HCT116 (cell line): ENCODE data around the gene POU2AF2. TPM values are rescaled to one million over a fixed set of nuclear protein-coding genes. Genes with fewer than 3 reads are reported as not detected.

Experiments used
- ATAC-seq: fragments of 200-7000 bp; cut with Tn5 transposase; 2 replicates; pipeline ENCODE4 v1.9.1; 2020; ENCODE audit warnings: mild to moderate bottlenecking, moderate library complexity
- BruUV-seq: library from RNA; stranded (reverse); fragments of 400-500 nt; replicated peaks from 2 replicates; lab custom pipeline; 2021; lab: Mats Ljungman, UMichigan
- CTCF ChIA-PET: fragments of 300-600 bp; sonication (Branson Sonifier 250); formaldehyde crosslinking; loops from one replicate; lab custom pipeline; 2021; ENCODE audit warnings: antibody characterized with exemption; lab: Charles Lee
- POLR2A ChIA-PET: fragments of 300-600, 350-600 bp; sonication (Branson Sonifier 250); formaldehyde crosslinking; loops from one replicate; lab custom pipeline; 2021; ENCODE audit warnings: antibody characterized with exemption; lab: Charles Lee
- RAD21 ChIA-PET, 2 experiments: fragments of 300-600 bp; sonication (Branson Sonifier 250); formaldehyde crosslinking; loops; one replicate each; lab custom pipeline; 2023; ENCODE audit warnings: low total read pairs in 2 of 2; ENCODE audit not compliant: uncharacterized antibody in 2 of 2, unreplicated experiment in 2 of 2, low non-redundant PET in 1 of 2; lab: Charles Lee
- DNase-seq: peaks from one replicate; pipeline ENCODE4 v3.0.0-alpha.2; 2010; ENCODE audit warnings: low read depth, low spot score
- H2AFZ ChIP-seq: fragments of 200-600 bp; shearing (Covaris generic), sonication (generic); 2 replicates; pipeline ENCODE4 v1.6.1; 2017; ENCODE audit warnings: low read depth, mixed run types, mixed read lengths, antibody characterized with exemption, low read length; ENCODE audit not compliant: poor library complexity, severe bottlenecking
- H3K27ac ChIP-seq: 2 replicates; pipeline ENCODE4 v1.5.1; 2012; ENCODE audit warnings: low read depth, low read length
- H3K27me3 ChIP-seq: fragments of 200-600 bp; sonication (generic); 2 replicates; pipeline ENCODE4 v1.6.1; 2016; ENCODE audit warnings: mixed run types, low read length, mixed read lengths; ENCODE audit not compliant: insufficient read depth
- H3K36me3 ChIP-seq, 2 experiments: fragments of 200-500 bp in 1 of 2; fragments of 200-600 bp in 1 of 2; sonication (Bioruptor generic) in 1 of 2; sonication (generic) in 1 of 2; 2 replicates each; pipeline versions ENCODE4 v1.5.1 to v1.6.1; 2014 to 2016; ENCODE audit warnings: low read length in 2 of 2, inconsistent platforms in 1 of 2, mixed read lengths in 1 of 2, mixed run types in 1 of 2; ENCODE audit not compliant: insufficient read depth in 2 of 2, control insufficient read depth in 1 of 2
- H3K4me1 ChIP-seq, 2 experiments: fragments of 200-600 bp in 1 of 2; sonication (generic) in 1 of 2; 2 replicates each; pipeline versions ENCODE4 v1.5.1 to v1.6.1; 2012 to 2017; ENCODE audit warnings: low read length in 2 of 2, inconsistent platforms in 1 of 2, mild to moderate bottlenecking in 1 of 2, mixed read lengths in 1 of 2, mixed run types in 1 of 2, moderate library complexity in 1 of 2; ENCODE audit not compliant: insufficient read depth in 2 of 2, control insufficient read depth in 1 of 2
- H3K4me2 ChIP-seq: fragments of 200-600 bp; sonication (generic); 2 replicates; pipeline ENCODE4 v1.6.1; 2017; ENCODE audit warnings: mixed run types, low read length, mixed read lengths
- H3K4me3 ChIP-seq, 2 experiments: fragments of 200-600 bp in 1 of 2; sonication (generic) in 1 of 2; replicated peaks in 1 of 2; 2 replicates each; pipeline ENCODE4 v1.5.1; 2011 to 2016; ENCODE audit warnings: low read length in 2 of 2, control low read depth in 1 of 2, low read depth in 1 of 2, mild to moderate bottlenecking in 1 of 2, mixed read lengths in 1 of 2, mixed run types in 1 of 2
- H3K79me2 ChIP-seq: fragments of 200-600 bp; sonication (generic); 2 replicates; pipeline ENCODE4 v1.6.1; 2017; ENCODE audit warnings: mild to moderate bottlenecking, mixed run types, low read length, moderate library complexity, mixed read lengths; ENCODE audit not compliant: insufficient read depth
- H3K9ac ChIP-seq: fragments of 200-600 bp; sonication (generic); 2 replicates; pipeline ENCODE4 v1.6.1; 2016; ENCODE audit warnings: low read length, mixed read lengths
- H3K9me2 ChIP-seq: fragments of 200-600 bp; sonication (generic), shearing (Covaris generic); 2 replicates; pipeline ENCODE4 v1.6.1; 2017; ENCODE audit warnings: mixed run types, mild to moderate bottlenecking, moderate library complexity; ENCODE audit not compliant: insufficient read depth
- H3K9me3 ChIP-seq, 2 experiments: fragments of 200-500 bp in 1 of 2; fragments of 200-600 bp in 1 of 2; sonication (Bioruptor generic) in 1 of 2; sonication (generic) in 1 of 2; 2 replicates each; pipeline ENCODE4 v1.6.1; 2014 to 2017; ENCODE audit warnings: low read length in 2 of 2, mixed read lengths in 2 of 2, inconsistent platforms in 1 of 2, low read depth in 1 of 2, mild to moderate bottlenecking in 1 of 2, mixed run types in 1 of 2, moderate library complexity in 1 of 2; ENCODE audit not compliant: control insufficient read depth in 1 of 2, insufficient read depth in 1 of 2
- H4K20me1 ChIP-seq: fragments of 200-600 bp; sonication (generic), shearing (Covaris generic); 2 replicates; pipeline ENCODE4 v1.6.1; 2017; ENCODE audit warnings: mixed run types, mild to moderate bottlenecking, moderate library complexity; ENCODE audit not compliant: insufficient read depth
- CEBPB ChIP-seq: IDR thresholded peaks from 2 replicates; pipeline ENCODE4 v1.6.1; 2012; ENCODE audit warnings: low read depth
- EGR1 ChIP-seq: IDR thresholded peaks from 2 replicates; pipeline ENCODE4 v1.6.1; 2012; ENCODE audit warnings: low read depth
- EZH2 ChIP-seq: fragments of 200-600 bp; sonication (generic); IDR thresholded peaks from 2 replicates; pipeline ENCODE4 v1.6.1; 2017; ENCODE audit warnings: antibody characterized with exemption, mixed run types
- ZBTB33 ChIP-seq: IDR thresholded peaks from 2 replicates; pipeline ENCODE4 v1.6.1; 2011; ENCODE audit warnings: mild to moderate bottlenecking, low read length, moderate library complexity; ENCODE audit not compliant: insufficient replicate concordance; ENCODE audit errors: extremely low read depth
- intact Hi-C: fragments of 100-400 bp; cut with micrococcal nuclease; formaldehyde crosslinking; loops from 2 replicates; pipeline ENCODE4 v1.10.0; 2022
- total RNA-seq: library from RNA; stranded (reverse); gene quantifications from one replicate; pipeline ENCODE4 v1.2.1, GENCODE V29; 2021; ENCODE audit not compliant: unreplicated experiment
- TF ChIP-seq, protein P1 (sequence below), 3 experiments: fragments of 200-600 bp in 1 of 3; sonication (generic) in 1 of 3; IDR thresholded peaks in 2 of 3; conservative IDR thresholded peaks in 1 of 3; 2 replicates each; pipeline ENCODE4 v1.5.1; 2012 to 2017; ENCODE audit warnings: low read depth in 2 of 3, low read length in 2 of 3, antibody characterized with exemption in 1 of 3, borderline replicate concordance in 1 of 3, control low read depth in 1 of 3, mild to moderate bottlenecking in 1 of 3, mixed read lengths in 1 of 3, mixed run types in 1 of 3, moderate library complexity in 1 of 3; ENCODE audit not compliant: insufficient read depth in 1 of 3

Gene POU2AF2
- total RNA-seq, 1 experiment from 2014 or later: not detected

DNA sequence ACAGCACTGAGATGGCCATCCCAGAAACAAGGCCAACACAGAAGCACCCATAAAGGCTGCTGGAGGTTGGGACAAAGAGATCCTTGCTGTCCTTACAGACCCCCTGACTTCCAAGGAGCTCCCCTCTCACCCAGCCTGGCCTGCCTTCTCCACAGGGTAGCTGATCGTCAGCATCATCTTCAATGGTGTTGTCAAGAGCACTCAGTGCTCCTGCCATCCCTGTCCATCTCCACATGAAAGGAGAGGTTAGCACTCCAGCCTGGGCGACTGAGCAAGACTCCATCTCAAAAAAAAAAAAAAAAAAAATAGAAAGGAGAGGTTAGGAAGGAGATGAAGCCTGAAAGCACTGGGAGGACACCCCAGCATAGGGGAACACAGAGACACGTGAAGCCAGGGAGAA lies 50.7 kb downstream of the POU2AF2 start (continued):
- no peak for TF ChIP-seq ZBTB33
- no peak for TF ChIP-seq CEBPB
- no peak for TF ChIP-seq EGR1
- TF ChIP-seq, protein P1, sequence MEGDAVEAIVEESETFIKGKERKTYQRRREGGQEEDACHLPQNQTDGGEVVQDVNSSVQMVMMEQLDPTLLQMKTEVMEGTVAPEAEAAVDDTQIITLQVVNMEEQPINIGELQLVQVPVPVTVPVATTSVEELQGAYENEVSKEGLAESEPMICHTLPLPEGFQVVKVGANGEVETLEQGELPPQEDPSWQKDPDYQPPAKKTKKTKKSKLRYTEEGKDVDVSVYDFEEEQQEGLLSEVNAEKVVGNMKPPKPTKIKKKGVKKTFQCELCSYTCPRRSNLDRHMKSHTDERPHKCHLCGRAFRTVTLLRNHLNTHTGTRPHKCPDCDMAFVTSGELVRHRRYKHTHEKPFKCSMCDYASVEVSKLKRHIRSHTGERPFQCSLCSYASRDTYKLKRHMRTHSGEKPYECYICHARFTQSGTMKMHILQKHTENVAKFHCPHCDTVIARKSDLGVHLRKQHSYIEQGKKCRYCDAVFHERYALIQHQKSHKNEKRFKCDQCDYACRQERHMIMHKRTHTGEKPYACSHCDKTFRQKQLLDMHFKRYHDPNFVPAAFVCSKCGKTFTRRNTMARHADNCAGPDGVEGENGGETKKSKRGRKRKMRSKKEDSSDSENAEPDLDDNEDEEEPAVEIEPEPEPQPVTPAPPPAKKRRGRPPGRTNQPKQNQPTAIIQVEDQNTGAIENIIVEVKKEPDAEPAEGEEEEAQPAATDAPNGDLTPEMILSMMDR (IDR thresholded peaks at IDR 0.05 in 2 of 3, conservative IDR thresholded peaks at IDR 0.05 in 1 of 3; ENCODE audit: borderline replicate concordance in 1 of 3, insufficient read depth in 1 of 3, low read depth in 2 of 3, low read length in 2 of 3): no peak
- TF ChIP-seq, all 23 proteins: peak for 0

- no peak overlapping the region for H3K27ac ChIP-seq
- CTCF ChIA-PET: no interaction called here
- H3K4me1 ChIP-seq: no peaks in the 10 kb centered on the region
- H3K36me3 ChIP-seq: no peaks in the 10 kb centered on the region
- RAD21 ChIA-PET: no interaction called here
- no peak for ATAC-seq
- no peaks in the 10 kb centered on the region for H3K9me3 ChIP-seq
- no peak for DNase-seq
- no peak overlapping the region for H2AFZ ChIP-seq
- TF ChIP-seq ZBTB33: no peak
- no peak for TF ChIP-seq EZH2
- TF ChIP-seq, protein P1 (IDR thresholded peaks at IDR 0.05 in 2 of 3, conservative IDR thresholded peaks at IDR 0.05 in 1 of 3; ENCODE audit: borderline replicate concordance in 1 of 3, insufficient read depth in 1 of 3, low read depth in 2 of 3, low read length in 2 of 3): no peak
- no peaks in the 10 kb centered on the region; the same call in 1 of the 2 replicates for H3K27me3 ChIP-seq
- POLR2A ChIA-PET: no interaction called here
- intact Hi-C loops: no loop called here
- BruUV-seq: no TSS peak
- no peak overlapping the region for H3K9ac ChIP-seq
- no peak overlapping the region for H3K4me3 ChIP-seq
- no peaks in the 10 kb centered on the region for H4K20me1 ChIP-seq
- no peaks in the 10 kb centered on the region for H3K79me2 ChIP-seq
- H3K4me2 ChIP-seq: no peak overlapping the region
- no peaks in the 10 kb centered on the region for H3K9me2 ChIP-seq
Observed at GRCh38 chr11:111297696-111298095, 52.2 kb downstream of the POU2AF2 start.
